ENCODE results near the gene REXO5.

DNA sequence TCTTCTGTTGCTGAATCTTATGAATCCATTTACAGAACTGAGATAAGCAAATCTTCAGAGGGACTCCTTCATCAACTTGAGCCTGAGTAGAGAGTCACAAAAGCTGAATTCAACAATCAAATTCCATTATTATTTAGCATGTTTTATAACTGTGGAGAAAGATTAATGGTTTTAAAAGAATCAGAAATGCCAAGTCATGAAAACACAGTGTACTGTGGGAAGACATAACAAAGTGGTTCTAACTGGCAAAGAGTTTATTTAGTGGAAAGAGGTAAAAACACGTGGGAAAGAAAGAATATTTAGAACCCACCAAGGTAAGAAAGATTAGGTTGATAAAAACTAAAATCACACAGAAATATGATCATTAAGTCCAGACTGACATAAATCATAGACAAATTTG, 5.0 kb upstream of the REXO5 start:
- TF ChIP-seq, protein P1, sequence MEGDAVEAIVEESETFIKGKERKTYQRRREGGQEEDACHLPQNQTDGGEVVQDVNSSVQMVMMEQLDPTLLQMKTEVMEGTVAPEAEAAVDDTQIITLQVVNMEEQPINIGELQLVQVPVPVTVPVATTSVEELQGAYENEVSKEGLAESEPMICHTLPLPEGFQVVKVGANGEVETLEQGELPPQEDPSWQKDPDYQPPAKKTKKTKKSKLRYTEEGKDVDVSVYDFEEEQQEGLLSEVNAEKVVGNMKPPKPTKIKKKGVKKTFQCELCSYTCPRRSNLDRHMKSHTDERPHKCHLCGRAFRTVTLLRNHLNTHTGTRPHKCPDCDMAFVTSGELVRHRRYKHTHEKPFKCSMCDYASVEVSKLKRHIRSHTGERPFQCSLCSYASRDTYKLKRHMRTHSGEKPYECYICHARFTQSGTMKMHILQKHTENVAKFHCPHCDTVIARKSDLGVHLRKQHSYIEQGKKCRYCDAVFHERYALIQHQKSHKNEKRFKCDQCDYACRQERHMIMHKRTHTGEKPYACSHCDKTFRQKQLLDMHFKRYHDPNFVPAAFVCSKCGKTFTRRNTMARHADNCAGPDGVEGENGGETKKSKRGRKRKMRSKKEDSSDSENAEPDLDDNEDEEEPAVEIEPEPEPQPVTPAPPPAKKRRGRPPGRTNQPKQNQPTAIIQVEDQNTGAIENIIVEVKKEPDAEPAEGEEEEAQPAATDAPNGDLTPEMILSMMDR (IDR thresholded peaks at IDR 0.05), result no peak
- TF ChIP-seq POLR2A (IDR thresholded peaks at IDR 0.05) (no peak), POLR2AphosphoS5 (IDR thresholded peaks at IDR 0.05) (no peak)
